ENCODE data around the gene MST1. TPM values are rescaled to one million over a fixed set of nuclear protein-coding genes. Genes with fewer than 3 reads are reported as not detected.
A peak's percentile ranks its signal among the peaks of the same experiment; 100 is the strongest.

Gene MST1
- total and polyA plus RNA-seq, 12 donors: 2.3 to 16.0 (median 3.8) TPM

DNA sequence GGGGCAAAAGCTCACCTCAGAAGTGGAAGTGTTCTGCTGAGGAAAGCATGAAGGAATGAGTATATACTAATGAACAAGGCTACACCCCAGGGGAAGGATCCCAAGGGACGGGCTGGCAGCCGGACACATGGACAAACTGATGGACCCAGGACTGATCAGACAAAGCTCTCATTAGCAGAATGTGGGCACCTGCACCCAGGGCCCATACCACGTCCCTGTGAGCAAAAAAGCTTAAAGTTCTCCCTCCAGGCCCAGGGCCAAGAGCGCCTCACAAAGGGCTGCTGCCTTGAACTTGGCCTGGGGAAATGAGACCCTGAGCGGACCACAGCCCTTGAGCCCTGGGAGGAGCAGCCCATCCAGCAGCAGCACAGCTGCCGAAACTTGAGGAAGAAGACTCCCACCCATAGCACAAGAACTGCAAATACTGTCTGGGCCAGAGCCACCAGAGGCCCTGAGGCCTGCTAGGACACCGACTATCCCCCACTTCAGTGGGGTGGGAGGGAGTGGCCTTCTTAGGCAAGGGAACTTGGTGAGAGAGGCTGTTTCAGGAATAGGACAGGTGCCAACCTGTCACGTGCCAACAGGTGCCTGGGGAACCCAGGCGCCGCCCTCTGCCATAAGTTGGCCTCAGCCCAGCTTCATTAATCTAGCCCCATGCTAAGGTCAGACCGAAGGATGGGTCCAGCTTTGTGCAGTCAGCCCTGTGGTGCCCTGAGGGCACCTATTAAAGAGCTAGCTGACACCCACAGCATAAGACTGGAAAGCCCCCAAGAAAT is 36.8 kb upstream of the MST1 start:
- Histone ChIP-seq H3K27ac (no peak overlapping the region), H3K36me3 (peaks cover 0 to 80% (median 24%) of the 10 kb centered on the region in 9 donors), H3K9me3 (no peaks in the 10 kb centered on the region), H3K27me3 (no peaks in the 10 kb centered on the region), H3K4me3 (no peak overlapping the region), H3K4me1 (peaks cover 10 to 28% (median 20%) of the 10 kb centered on the region in 9 donors)
- intact Hi-C loops (cut with DNase I): loop anchor here in 1 of 10 donors (10.0 kb wide), 1 partner anchor 179 kb away; the partner anchor contains the start of gene MST1R
- WGBS, 2 donors: 83 to 90% methylated on average over 11 of the region's 11 CpGs
- TF ChIP-seq, protein P1, sequence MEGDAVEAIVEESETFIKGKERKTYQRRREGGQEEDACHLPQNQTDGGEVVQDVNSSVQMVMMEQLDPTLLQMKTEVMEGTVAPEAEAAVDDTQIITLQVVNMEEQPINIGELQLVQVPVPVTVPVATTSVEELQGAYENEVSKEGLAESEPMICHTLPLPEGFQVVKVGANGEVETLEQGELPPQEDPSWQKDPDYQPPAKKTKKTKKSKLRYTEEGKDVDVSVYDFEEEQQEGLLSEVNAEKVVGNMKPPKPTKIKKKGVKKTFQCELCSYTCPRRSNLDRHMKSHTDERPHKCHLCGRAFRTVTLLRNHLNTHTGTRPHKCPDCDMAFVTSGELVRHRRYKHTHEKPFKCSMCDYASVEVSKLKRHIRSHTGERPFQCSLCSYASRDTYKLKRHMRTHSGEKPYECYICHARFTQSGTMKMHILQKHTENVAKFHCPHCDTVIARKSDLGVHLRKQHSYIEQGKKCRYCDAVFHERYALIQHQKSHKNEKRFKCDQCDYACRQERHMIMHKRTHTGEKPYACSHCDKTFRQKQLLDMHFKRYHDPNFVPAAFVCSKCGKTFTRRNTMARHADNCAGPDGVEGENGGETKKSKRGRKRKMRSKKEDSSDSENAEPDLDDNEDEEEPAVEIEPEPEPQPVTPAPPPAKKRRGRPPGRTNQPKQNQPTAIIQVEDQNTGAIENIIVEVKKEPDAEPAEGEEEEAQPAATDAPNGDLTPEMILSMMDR (IDR thresholded peaks at IDR 0.05): no peak
- ATAC-seq: no peak
- no peak for DNase-seq

DNA sequence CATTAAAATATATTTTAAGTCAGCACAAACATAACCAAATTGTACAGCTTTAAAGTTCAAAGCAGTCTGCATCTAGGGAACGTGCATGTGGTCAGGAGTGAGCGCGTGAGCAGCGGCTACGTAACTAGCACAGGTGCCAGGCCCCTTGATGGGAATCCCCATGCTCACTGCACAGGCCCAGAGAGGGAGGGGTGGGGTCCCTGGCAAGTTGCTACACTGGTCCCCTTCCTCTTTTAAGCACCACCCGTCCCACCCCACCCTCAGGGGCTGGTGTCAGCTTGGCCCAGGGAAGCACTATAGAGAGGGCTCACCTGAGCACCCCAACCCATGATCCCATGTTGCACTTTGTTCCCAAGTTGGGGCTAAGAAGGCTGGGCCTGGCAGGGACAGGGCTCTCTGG is 35.3 kb upstream of the MST1 start:
- H3K9me3 ChIP-seq: no peaks in the 10 kb centered on the region
- intact Hi-C loops (cut with DNase I): loop anchor here in 2 of 10 donors (5.0 to 10.0 kb wide), 2 partner anchors 63 to 180 kb away; partner anchors contain the start of genes IP6K1 (in 1 of the 2) and MST1R (in 1 of the 2)
- H3K4me3 ChIP-seq: peak overlapping the region in 9 of 10 donors; percentile 68 to 100 (median 95)
- H3K36me3 ChIP-seq: peaks cover 0 to 73% (median 18%) of the 10 kb centered on the region in 9 donors
- no peak for DNase-seq
- no peak for ATAC-seq
- H3K4me1 ChIP-seq: peaks cover 10 to 37% (median 26%) of the 10 kb centered on the region in 9 donors
- 16 to 28% methylated on average over 6 of the region's 6 CpGs for WGBS, 2 donors
- TF ChIP-seq, protein P1 (IDR thresholded peaks at IDR 0.05): no peak
- H3K27me3 ChIP-seq: no peaks in the 10 kb centered on the region
- H3K27ac ChIP-seq: peak overlapping the region; percentile 53 to 98 (median 93)

DNA sequence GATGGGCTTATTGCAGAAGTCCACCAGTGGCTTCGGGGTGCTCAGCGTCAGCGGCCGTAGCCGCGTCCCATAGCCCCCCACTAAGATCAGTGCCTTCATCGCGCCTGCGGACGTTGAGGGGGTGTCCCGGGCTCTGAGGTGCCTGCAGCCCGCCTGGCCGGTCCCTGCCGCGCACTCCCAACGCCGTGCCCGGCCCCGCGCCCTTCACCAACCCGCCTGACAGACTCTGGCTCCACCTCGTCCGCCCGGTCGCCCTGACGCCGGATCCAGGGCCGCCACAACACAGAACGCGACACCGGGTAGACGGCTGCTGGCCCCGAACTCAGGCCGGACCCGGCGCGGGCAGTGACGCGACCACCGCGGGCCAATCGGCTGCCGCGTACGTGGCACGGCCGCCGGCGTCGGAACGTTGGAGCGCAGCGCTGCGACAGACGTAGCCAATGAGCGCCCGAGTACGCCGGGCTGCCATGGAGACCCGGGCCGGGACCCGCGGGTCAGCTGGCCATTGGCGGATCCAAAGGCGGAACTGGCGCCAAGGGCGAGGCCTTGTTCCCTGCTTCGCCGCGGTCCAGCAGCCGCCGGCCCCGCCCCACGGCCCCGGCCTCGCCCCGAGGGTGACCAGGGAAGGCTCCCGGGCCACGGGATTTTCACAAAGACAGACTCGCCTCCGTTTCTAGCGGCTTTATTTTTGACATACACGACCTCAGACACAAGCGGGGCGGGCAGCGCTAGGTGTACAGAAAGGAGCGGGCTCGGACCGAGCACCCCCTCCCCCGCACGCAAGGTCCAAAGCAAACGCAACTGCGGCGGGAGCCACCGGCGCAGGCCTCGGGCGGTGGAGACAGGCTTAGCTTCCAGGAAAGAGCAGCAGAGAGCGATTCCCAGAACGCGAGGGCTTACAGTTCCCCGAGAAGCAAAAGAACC is 34.6 kb upstream of the MST1 start, which contains the start of gene GMPPB:
GMPPB (minus strand) TSS at position 324 of the 924 bp plus-strand sequence; CDS start at position 99, 225 bp downstream.
- H3K4me1 ChIP-seq: peaks cover 12 to 44% (median 30%) of the 10 kb centered on the region in 9 donors
- TF ChIP-seq, protein P1 (IDR thresholded peaks at IDR 0.05): no peak
- intact Hi-C loops (cut with DNase I): loop anchor here in 2 of 10 donors (5.0 to 10.0 kb wide), 2 partner anchors 63 to 181 kb away; partner anchors contain the start of genes IP6K1 (in 1 of the 2) and MST1R (in 1 of the 2)
- DNase-seq: peak; percentile 97 to 98
- WGBS, 2 donors: 0 to 1% methylated on average over 102 of the region's 102 CpGs
- peak within 1 kb of the TSS; percentile 68 to 100 (median 94) for H3K4me3 ChIP-seq
- peak within 1 kb of the TSS; percentile 53 to 98 (median 93) for H3K27ac ChIP-seq
- peak; percentile 87 to 93 (median 92) for ATAC-seq
- H3K27me3 ChIP-seq: no peaks in the 10 kb centered on the region
- no peaks in the 10 kb centered on the region for H3K9me3 ChIP-seq
- H3K36me3 ChIP-seq: peaks cover 0 to 66% (median 18%) of the 10 kb centered on the region in 9 donors
